NCI-H526 treated with DMSO at 0.1 percent for 48 hours (cell line): ENCODE results near the gene AP1M1.
"Not testable (repeated sequence)": the region's sequence is repeated elsewhere in the genome, so short reads cannot be mapped to it uniquely, and the experiment has no call there.

Source experiments
- DNase-seq: peaks from one replicate; lab custom pipeline; 2025; lab: John Stamatoyannopoulos, UW

The AP1M1 gene

DNA sequence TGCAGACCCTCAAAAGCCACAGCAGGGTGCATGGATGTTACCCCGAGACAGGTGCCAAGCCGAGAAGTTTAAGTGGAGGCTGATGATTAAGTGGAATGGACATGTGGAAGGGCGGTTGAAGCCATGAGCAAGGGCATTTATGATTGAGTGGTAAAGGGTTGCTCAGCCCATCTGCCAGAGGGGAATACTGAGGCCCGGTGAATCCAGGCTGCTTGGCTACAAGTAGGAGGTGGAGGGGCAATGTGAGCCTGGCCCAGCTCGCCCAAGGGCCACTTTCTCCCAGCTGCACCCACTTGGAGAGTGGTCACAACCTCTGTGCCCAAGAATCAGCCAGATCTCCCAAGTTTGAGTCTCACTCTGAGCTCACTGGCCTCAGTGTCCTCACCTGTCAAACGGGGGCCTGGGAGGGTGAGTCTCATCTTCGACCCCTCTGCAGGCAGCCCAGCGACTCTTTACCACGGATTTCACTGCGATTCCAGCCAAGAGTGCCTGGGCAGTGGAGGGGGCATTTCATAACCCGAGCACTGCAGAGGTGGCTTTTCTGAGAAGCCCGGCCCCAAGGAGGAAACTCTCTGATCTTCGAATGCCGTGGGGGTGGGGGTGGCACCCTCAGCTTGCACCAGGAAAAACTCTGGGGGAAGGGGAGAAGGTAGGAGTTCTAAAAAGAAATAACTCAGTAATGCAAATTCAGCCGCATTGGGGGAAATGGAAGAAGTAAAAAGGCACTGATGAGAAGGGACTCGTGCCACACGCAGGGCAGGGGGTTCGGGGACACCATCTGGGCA is 64.1 kb downstream of the AP1M1 start:
- DNase-seq: no peak

DNA sequence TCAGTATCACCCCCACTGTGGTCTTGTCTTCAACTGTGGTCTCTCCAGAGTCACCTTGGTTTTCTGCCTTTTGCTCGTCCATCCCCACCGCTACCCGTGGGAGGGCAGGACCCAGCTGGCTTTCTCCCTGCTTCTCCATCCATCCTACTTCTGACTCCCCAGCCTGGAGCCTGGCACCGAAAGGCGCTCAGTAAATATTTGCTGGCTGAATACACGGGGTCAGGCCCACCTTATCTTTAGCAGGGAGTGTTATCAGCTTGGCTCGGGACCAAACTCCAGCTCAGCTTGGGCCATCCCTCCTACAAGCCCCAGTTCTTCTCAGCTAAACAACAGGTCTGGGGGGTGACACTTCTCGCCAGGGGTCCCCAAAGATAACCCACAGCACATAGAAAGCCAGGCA is 64.9 kb downstream of the AP1M1 start:
- DNase-seq: no peak

DNA sequence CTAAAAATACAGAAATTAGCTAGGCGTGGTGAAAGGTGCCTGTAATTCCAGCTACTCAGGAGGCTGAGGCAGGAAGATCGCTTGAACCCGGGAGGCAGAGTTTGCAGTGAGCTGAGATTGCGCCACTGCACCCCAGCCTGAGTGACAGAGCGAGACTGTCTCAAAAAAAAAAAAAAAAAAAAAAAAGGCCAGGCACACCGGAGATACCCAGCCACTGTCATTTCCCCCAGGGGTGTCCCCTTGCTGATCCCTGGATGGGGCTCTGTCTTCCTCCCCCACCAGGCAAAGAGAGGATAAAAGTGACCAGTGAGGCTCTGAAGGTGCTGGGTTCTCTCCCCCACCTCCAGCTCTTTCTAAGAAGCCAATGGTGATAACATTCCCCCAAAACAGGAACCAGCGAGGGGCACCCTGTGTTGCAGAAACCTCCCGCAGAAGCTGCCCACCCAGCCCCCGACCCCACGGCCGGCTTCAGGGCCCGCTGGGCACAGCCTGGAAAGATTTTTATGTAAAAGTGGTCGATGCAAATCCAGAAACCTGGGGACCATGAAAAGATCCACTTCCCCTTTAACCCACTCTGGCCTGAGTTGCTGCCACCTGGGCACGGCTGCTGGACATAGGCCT is 65.5 kb downstream of the AP1M1 start:
- no peak for DNase-seq

DNA sequence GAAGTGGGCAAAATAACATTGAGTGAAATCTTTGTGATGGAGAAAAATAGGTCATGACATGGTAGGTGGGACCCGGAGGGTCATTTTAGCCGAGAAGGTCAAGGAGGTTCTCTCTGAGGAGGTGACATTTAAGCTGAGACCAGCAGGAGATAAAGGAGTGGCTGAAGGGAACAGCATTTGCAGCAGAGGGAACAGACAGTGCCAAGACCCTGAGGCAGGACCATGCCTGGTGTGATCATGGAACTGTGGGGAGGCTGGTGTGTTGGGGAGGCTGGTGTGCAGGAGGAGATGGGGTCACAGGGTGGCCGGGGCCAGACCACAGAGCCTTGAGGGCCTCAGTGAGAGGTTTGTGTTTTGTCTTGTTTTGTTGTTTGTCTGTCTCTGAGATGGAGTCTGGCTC is 67.5 kb downstream of the AP1M1 start:
- DNase-seq: no peak

- DNase-seq: no peak
Observed at GRCh38 chr19:16265890-16266585, 68.3 kb downstream of the AP1M1 start.

DNA sequence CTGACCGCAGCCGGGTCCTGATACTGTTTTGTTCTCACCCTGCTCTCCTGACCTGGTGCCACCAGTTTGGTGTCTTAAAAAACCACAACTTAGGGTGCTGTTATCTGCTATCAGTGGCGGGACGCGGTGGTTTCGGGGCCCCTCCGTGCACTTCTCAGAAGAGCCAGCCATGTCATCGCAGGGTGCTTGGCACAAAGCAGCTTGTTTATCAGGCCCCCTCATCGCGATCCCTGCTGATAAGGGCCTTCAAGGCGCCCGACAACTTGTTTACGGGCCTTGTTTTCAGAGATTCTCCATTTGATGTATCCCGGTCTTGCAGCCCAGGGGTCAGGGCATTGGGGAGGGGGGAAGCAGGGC is 68.9 kb downstream of the AP1M1 start:
- no peak for DNase-seq

DNA sequence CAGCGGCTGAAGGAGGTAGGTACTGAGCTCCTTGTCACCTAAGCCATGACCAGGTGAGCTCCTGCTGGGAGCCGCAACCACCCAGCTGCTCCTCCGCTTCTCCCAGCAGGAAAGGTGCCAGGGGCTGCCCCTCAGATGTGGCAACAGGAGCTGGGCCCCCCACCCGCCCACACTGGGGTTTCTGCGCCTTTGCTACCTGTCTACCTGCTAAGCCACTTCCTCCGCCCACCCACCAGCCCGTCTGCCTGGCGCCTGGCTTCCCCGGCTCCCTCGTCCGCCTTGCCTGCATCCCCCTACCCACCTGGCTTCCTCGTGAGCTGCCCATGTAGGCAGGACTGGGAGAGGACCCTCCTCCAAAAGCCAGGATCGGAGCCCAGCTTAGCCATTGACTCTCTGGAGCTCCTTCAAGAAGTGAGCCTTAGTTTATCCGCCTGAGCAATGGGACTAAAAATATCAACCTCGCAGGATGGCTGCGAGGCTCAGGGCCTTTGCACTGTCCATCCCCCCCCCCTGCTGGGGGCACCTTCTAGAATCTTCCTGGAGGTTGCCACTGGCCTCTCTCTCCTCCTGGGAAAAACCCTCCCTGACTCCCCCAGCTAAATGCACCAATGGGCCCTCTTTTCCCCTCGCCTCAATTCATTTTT is 71.1 kb downstream of the AP1M1 start:
- DNase-seq: no peak

GRCh38 chr19:16272945-16273344 is 75.2 kb downstream of the AP1M1 start:
- DNase-seq: no peak

GRCh38 chr19:16274447-16274846 is 76.7 kb downstream of the AP1M1 start:
- DNase-seq: no peak

DNA sequence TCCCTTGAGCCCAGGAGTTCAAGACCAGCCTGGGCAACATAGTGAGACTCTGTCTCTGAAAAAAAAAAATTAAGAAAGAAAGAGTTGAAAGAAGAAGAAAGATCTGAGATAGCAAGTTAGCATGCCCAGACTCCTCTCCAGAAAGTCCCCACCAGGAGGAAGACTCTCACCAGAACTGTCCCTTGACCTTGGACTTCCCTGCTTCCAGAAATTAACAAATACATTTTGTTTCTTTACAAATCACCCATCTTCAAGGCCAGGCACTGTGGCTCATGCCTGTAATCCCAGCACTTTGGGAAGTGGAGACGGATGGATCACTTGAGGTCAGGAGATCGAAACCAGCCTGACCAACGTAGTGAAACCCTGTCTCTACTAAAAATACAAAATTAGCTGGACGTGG is 82.6 kb downstream of the AP1M1 start:
- no peak for DNase-seq

DNA sequence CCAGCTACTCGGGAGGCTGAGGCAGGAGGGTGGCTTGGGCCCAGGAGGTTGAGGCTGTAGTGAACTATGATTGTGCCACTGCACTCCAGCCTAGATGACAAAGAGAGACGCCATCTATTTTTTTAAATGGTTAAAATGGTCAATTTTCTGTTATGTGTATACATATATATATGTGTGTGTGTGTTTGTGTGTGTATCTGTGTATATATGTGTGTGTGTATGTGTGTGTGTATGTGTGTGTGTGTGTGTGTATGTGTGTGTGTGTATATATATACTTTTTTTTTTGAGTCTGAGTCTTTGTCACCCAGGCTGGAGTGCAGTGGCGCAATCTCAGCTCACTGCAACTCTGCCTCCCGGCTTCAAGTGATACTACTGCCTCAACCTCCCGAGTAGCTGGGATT is 84.0 kb downstream of the AP1M1 start:
- DNase-seq: no peak

GRCh38 chr19:16283210-16284061 is 85.7 kb downstream of the AP1M1 start:
- no peak for DNase-seq

DNA sequence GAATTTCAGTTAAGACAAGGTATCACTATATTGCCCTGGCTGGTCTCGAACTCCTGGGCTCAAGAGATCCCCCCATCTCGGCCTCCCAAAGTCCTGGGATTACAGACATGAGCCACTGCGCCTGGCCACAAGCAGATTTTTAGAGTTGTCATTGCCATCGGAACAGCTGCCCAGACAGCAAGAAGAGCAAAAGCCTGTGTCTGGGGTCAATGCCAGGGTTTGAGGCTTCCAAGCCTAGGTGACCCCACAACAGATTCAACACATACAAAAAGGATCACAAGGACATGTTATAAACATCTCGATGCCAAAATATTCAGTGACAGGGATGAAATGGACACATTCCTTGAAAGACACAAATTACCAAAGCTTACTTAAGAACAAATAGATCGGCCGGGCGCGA is 86.8 kb downstream of the AP1M1 start:
- DNase-seq: no peak

DNA sequence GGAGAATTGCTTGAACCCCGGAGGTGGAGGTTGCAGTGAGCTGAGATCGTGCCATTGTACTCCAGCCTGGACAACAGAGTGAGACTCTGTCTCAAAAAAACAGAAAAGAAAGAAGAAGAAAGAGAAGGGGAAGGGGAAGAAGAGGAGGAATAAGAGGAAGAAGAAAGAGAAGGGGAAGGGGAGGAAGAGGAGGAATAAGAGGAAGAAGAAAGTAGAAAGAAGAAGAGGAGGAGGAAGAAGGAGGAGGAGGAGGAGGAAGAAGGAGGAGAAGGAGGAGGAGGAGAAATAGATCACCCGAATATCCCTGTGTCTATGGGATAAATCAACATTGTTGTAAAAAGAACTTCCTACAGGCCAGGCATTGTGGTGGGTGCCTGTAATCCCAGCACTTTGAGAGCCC is 87.4 kb downstream of the AP1M1 start:
- not testable (repeated sequence) for DNase-seq

GRCh38 chr19:16285769-16286498 is 88.2 kb downstream of the AP1M1 start:
- DNase-seq: no peak

GRCh38 chr19:16288544-16288943 is 90.8 kb downstream of the AP1M1 start:
- no peak for DNase-seq

- no peak for DNase-seq
Observed at GRCh38 chr19:16289594-16289993, 91.9 kb downstream of the AP1M1 start.

- no peak for DNase-seq
Observed at GRCh38 chr19:16290692-16291091, 93.0 kb downstream of the AP1M1 start.

- no peak for DNase-seq
Observed at GRCh38 chr19:16293118-16294091, 95.7 kb downstream of the AP1M1 start.

DNA sequence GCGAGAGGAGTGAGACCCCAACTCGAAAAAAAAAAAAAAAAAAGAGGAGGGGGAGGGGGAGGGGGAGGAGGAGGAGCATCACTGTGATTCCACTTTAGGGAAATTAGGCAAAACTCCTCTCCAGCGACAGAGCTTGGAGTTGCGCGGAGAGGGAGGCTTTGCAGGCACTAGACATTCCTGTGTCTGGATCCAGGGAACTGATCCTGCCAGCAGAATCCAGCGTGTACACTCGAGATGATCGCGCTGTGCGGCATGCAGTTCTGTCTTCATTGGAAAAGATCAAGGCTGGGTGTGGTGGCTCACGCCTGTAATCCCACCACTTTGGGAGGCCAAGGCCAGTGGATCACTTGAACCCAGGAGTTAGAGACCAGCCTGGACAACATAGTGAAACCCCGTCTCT is 97.3 kb downstream of the AP1M1 start:
- no peak for DNase-seq
